ENCODE results near the gene TMEM167A. TPM values are rescaled to one million over a fixed set of nuclear protein-coding genes. Genes with fewer than 3 reads are reported as not detected.

The TMEM167A gene
- total and polyA plus RNA-seq, 2 of the 8 experiments (the other 6 are each of a cell fraction or from before 2014, with no cell fraction given): 50.6 to 178 TPM

GRCh38 chr5:83015676-83016075, 61.5 kb downstream of the TMEM167A start:
- H3K9me3 ChIP-seq (ENCODE audit: insufficient read depth in 2 of 2, low read depth in 1 of 2, low read length in 1 of 2): no peaks in the 10 kb centered on the region
- no peak for FAIRE-seq
- CTCF ChIA-PET (ENCODE audit: partially characterized antibody): interaction anchor here (0.8 kb wide), 1 partner anchor 12 kb away, joined by 3 read pairs; no protein-coding TSS in a partner anchor

More at GRCh38 chr5:83015676-83016075, 61.5 kb downstream of the TMEM167A start:
- Histone ChIP-seq H4K91ac (replicated peaks; ENCODE audit: insufficient read length, low read length) (no peak overlapping the region), H2BK5ac (ENCODE audit: low read depth, low read length) (no peak overlapping the region), H2BK120ac (replicated peaks; ENCODE audit: low read depth, low read length) (no peak overlapping the region), H3K4me2 (ENCODE audit: insufficient read depth in 1 of 2, low read depth in 2 of 2, low read length in 2 of 2) (no peak overlapping the region), H2BK20ac (ENCODE audit: low read length) (no peak overlapping the region), H2BK12ac (ENCODE audit: low read depth, low read length) (no peak overlapping the region), H4K5ac (ENCODE audit: insufficient read length, low read depth, low read length) (no peak overlapping the region), H3K79me2 (ENCODE audit: control insufficient read depth in 1 of 2, insufficient read depth in 2 of 2, low read length in 2 of 2) (no peaks in the 10 kb centered on the region), H4K8ac (ENCODE audit: extremely low read depth, insufficient read depth, low read length) (no peak overlapping the region), H3K4me1 (replicated peaks in 1 of 4; ENCODE audit: control insufficient read depth in 3 of 4, insufficient read depth in 4 of 4, low read length in 3 of 4) (no peaks in the 10 kb centered on the region), H3K27me3 (replicated peaks in 1 of 4; ENCODE audit: control insufficient read depth in 3 of 4, extremely low read depth in 1 of 4, insufficient read depth in 3 of 4, low read length in 3 of 4) (no peaks in the 10 kb centered on the region), H3K4ac (replicated peaks; ENCODE audit: insufficient read length, low read depth, low read length) (no peak overlapping the region), H3K18ac (ENCODE audit: extremely low read depth, low read length) (no peak overlapping the region), H2BK15ac (ENCODE audit: low read length) (no peak overlapping the region), H3K56ac (replicated peaks; ENCODE audit: insufficient read length, low read depth, low read length) (no peak overlapping the region), H3K9ac (replicated peaks in 1 of 4; ENCODE audit: extremely low read depth in 1 of 4, low read depth in 3 of 4, low read length in 3 of 4) (no peak overlapping the region), H3K36me3 (ENCODE audit: control insufficient read depth in 2 of 4, insufficient read depth in 4 of 4, low read length in 3 of 4) (peaks cover 0 to 4% (median 0%) of the 10 kb centered on the region in 4 experiments; a peak in 1 of 8 replicates), H3K14ac (ENCODE audit: insufficient read length) (no peak overlapping the region), H2AK5ac (ENCODE audit: low read depth, low read length) (no peak overlapping the region), H3K4me3 (ENCODE audit: extremely low read depth in 1 of 4, insufficient read depth in 2 of 4, low read depth in 3 of 4, low read length in 4 of 4) (no peak overlapping the region), H4K20me1 (replicated peaks in 1 of 2; ENCODE audit: control insufficient read depth in 1 of 2, insufficient read depth in 2 of 2, low read length in 2 of 2) (no peaks in the 10 kb centered on the region), H3K79me1 (ENCODE audit: low read depth, low read length) (no peaks in the 10 kb centered on the region), H3K23me2 (ENCODE audit: low read depth, low read length) (no peaks in the 10 kb centered on the region), H2AFZ (ENCODE audit: low read length) (no peak overlapping the region), H3K23ac (ENCODE audit: insufficient read length) (no peak overlapping the region), H3K27ac (ENCODE audit: low read depth, low read length) (no peak overlapping the region)
- no peak for TF ChIP-seq RXRA (IDR thresholded peaks at IDR 0.05; ENCODE audit: insufficient read depth, low read depth, low read length)
- peak; percentile 82 for TF ChIP-seq TEAD4 (IDR thresholded peaks at IDR 0.05; ENCODE audit: low read depth, low read length)
- TF ChIP-seq, protein P1, sequence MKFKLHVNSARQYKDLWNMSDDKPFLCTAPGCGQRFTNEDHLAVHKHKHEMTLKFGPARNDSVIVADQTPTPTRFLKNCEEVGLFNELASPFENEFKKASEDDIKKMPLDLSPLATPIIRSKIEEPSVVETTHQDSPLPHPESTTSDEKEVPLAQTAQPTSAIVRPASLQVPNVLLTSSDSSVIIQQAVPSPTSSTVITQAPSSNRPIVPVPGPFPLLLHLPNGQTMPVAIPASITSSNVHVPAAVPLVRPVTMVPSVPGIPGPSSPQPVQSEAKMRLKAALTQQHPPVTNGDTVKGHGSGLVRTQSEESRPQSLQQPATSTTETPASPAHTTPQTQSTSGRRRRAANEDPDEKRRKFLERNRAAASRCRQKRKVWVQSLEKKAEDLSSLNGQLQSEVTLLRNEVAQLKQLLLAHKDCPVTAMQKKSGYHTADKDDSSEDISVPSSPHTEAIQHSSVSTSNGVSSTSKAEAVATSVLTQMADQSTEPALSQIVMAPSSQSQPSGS (IDR thresholded peaks at IDR 0.05; ENCODE audit: low read length): no peak
- 61% methylated on average over 2 of the region's 2 CpGs; no CpG with 5 or more reads in 1 of the 2 experiments for WGBS, 2 experiments (ENCODE audit: extremely low coverage in 1 of 2, insufficient coverage in 1 of 2, insufficient read length in 1 of 2, insufficient replicate concordance in 2 of 2, low coverage in 1 of 2, low lambda C conversion rate in 2 of 2, missing lambda C conversion rate in 1 of 2)
- DNase-seq (ENCODE audit: low read depth in 1 of 2, low spot score in 2 of 2): no peak
- POLR2A ChIA-PET (ENCODE audit: partially characterized antibody): interaction anchor here (1.2 kb wide), 1 partner anchor 12 kb away, joined by 3 read pairs; no protein-coding TSS in a partner anchor

All from H1 (cell line).